ENCODE measurements around the gene SORCS2.

Gene SORCS2

GRCh38 chr4:7585768-7586167 is 393.4 kb downstream of the SORCS2 start:
- H3K27me3 ChIP-seq (ENCODE audit: control insufficient read depth, low read length) = no peaks in the 10 kb centered on the region
- H3K27ac ChIP-seq (ENCODE audit: low read depth, low read length) = no peak overlapping the region
- no peaks in the 10 kb centered on the region for H3K9me2 ChIP-seq (replicated peaks; ENCODE audit: control insufficient read depth, low read length)
- no peaks in the 10 kb centered on the region; the same call in 1 of the 2 replicates for H3K4me1 ChIP-seq (ENCODE audit: control insufficient read depth, low read length)
- no peak overlapping the region for H3K4me2 ChIP-seq (ENCODE audit: low read length)
- no peak for TF ChIP-seq EZH2phosphoT487 (IDR thresholded peaks at IDR 0.05; ENCODE audit: borderline replicate concordance, low read length)
- no peak for TF ChIP-seq CTCF (IDR thresholded peaks at IDR 0.05; ENCODE audit: low read depth, low read length, poor library complexity, severe bottlenecking)
- no peaks in the 10 kb centered on the region for H3K36me3 ChIP-seq (ENCODE audit: control insufficient read depth, low read length)
- no peaks in the 10 kb centered on the region for H3K9me3 ChIP-seq (ENCODE audit: control insufficient read depth, insufficient read depth, low read length)
- no peaks in the 10 kb centered on the region for H3F3A ChIP-seq (ENCODE audit: control insufficient read depth, insufficient read depth)
- H4K20me1 ChIP-seq (ENCODE audit: control insufficient read depth, insufficient read depth, low read depth, low read length) = no peaks in the 10 kb centered on the region
- no peaks in the 10 kb centered on the region for H3K79me2 ChIP-seq (ENCODE audit: control insufficient read depth, low read length)
- H3K4me3 ChIP-seq (ENCODE audit: low read length) = no peak overlapping the region

- Histone ChIP-seq H3K27ac (ENCODE audit: low read depth, low read length) (no peak overlapping the region), H3K79me2 (ENCODE audit: control insufficient read depth, low read length) (no peaks in the 10 kb centered on the region), H3K9me3 (ENCODE audit: control insufficient read depth, insufficient read depth, low read length) (no peaks in the 10 kb centered on the region), H3K4me1 (ENCODE audit: control insufficient read depth, low read length) (no peaks in the 10 kb centered on the region; the same call in 1 of the 2 replicates), H4K20me1 (ENCODE audit: control insufficient read depth, insufficient read depth, low read depth, low read length) (no peaks in the 10 kb centered on the region), H3K4me2 (ENCODE audit: low read length) (no peak overlapping the region), H3K9me2 (replicated peaks; ENCODE audit: control insufficient read depth, low read length) (no peaks in the 10 kb centered on the region), H3F3A (ENCODE audit: control insufficient read depth, insufficient read depth) (no peaks in the 10 kb centered on the region), H3K27me3 (ENCODE audit: control insufficient read depth, low read length) (no peaks in the 10 kb centered on the region), H3K36me3 (ENCODE audit: control insufficient read depth, low read length) (no peaks in the 10 kb centered on the region), H3K4me3 (ENCODE audit: low read length) (no peak overlapping the region)
- TF ChIP-seq EZH2phosphoT487 (IDR thresholded peaks at IDR 0.05; ENCODE audit: borderline replicate concordance, low read length) (no peak), CTCF (IDR thresholded peaks at IDR 0.05; ENCODE audit: low read depth, low read length, poor library complexity, severe bottlenecking) (no peak)
These were observed 395.4 kb downstream of the SORCS2 start for GRCh38 chr4:7587433-7588405.

GRCh38 chr4:7590189-7590588 is 397.9 kb downstream of the SORCS2 start:
- Histone ChIP-seq H3K4me2 (ENCODE audit: low read length) (no peak overlapping the region), H3K79me2 (ENCODE audit: control insufficient read depth, low read length) (no peaks in the 10 kb centered on the region)
- no peak for TF ChIP-seq EZH2phosphoT487 (IDR thresholded peaks at IDR 0.05; ENCODE audit: borderline replicate concordance, low read length)
- no peak for TF ChIP-seq CTCF (IDR thresholded peaks at IDR 0.05; ENCODE audit: low read depth, low read length, poor library complexity, severe bottlenecking)

More at GRCh38 chr4:7590189-7590588, 397.9 kb downstream of the SORCS2 start:
- H3K27ac ChIP-seq (ENCODE audit: low read depth, low read length) = no peak overlapping the region
- no peak overlapping the region for H3K4me3 ChIP-seq (ENCODE audit: low read length)
- no peaks in the 10 kb centered on the region for H3K9me3 ChIP-seq (ENCODE audit: control insufficient read depth, insufficient read depth, low read length)
- no peaks in the 10 kb centered on the region for H3K9me2 ChIP-seq (replicated peaks; ENCODE audit: control insufficient read depth, low read length)
- H3K36me3 ChIP-seq (ENCODE audit: control insufficient read depth, low read length) = no peaks in the 10 kb centered on the region
- no peaks in the 10 kb centered on the region for H4K20me1 ChIP-seq (ENCODE audit: control insufficient read depth, insufficient read depth, low read depth, low read length)
- no peaks in the 10 kb centered on the region for H3F3A ChIP-seq (ENCODE audit: control insufficient read depth, insufficient read depth)
- H3K4me1 ChIP-seq (ENCODE audit: control insufficient read depth, low read length) = no peaks in the 10 kb centered on the region; the same call in 1 of the 2 replicates
- no peaks in the 10 kb centered on the region for H3K27me3 ChIP-seq (ENCODE audit: control insufficient read depth, low read length)

Measured in DOHH2 (cell line).